GM12874 (cell line): ENCODE data around the gene SEC23A.

ENCODE experiments used
- CTCF ChIP-seq: IDR thresholded peaks from 2 replicates; pipeline ENCODE4 v1.5.1; 2011; ENCODE audit warnings: low read depth, mild to moderate bottlenecking, control low read depth, low read length, moderate library complexity; ENCODE audit not compliant: insufficient read depth

Gene SEC23A

GRCh38 chr14:39038542-39038941 lies 64.5 kb downstream of the SEC23A start:
- no peak for TF ChIP-seq CTCF

GRCh38 chr14:39036760-39037159 lies 66.3 kb downstream of the SEC23A start:
- TF ChIP-seq CTCF, result no peak

GRCh38 chr14:39035336-39035735 lies 67.7 kb downstream of the SEC23A start:
- no peak for TF ChIP-seq CTCF

GRCh38 chr14:39034481-39035296 lies 68.3 kb downstream of the SEC23A start:
- no peak for TF ChIP-seq CTCF

- no peak for TF ChIP-seq CTCF
Observed at GRCh38 chr14:39033371-39033770, 69.7 kb downstream of the SEC23A start.

GRCh38 chr14:39030209-39030608 lies 72.8 kb downstream of the SEC23A start:
- TF ChIP-seq CTCF, result no peak

GRCh38 chr14:39029789-39030188 lies 73.2 kb downstream of the SEC23A start:
- TF ChIP-seq CTCF, result no peak
